Vagina (tissue), 2 donors: Measurements from ENCODE around the gene KMT2B.

ENCODE experiments used
- POLR2A ChIP-seq, 2 donors: fragments of 450-650 bp; IDR thresholded peaks; one replicate each; pipeline ENCODE4 v1.6.1; 2017; ENCODE audit warnings: antibody characterized with exemption in 2 of 2, mild to moderate bottlenecking in 2 of 2, moderate library complexity in 2 of 2
- TF ChIP-seq, protein P1 (sequence below), 3 experiments: fragments of 450-650 bp in 2 of 3; fragments of 200-600 bp in 1 of 3; sonication (generic) in 1 of 3; IDR thresholded peaks; one replicate each; pipeline ENCODE4 v1.5.1; 2017 to 2019; ENCODE audit warnings: antibody characterized with exemption in 3 of 3, mild to moderate bottlenecking in 2 of 3, moderate library complexity in 2 of 3

DNA sequence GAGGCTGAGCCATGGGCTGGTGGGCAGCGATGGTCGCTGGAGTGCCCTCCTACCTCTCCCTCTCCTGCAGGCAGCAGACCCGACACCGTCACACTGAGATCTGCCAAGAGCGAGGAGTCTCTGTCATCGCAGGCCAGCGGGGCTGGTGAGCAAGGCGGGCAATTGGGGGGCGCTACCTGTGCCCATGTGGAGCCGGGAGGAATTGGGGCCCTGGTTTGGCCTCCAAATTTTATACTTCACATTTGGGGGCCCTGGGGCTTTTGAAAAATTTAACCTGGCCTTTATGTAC is 67.5 kb downstream of the KMT2B start:
- no peak for TF ChIP-seq POLR2A (IDR thresholded peaks at IDR 0.05)
- TF ChIP-seq, protein P1, sequence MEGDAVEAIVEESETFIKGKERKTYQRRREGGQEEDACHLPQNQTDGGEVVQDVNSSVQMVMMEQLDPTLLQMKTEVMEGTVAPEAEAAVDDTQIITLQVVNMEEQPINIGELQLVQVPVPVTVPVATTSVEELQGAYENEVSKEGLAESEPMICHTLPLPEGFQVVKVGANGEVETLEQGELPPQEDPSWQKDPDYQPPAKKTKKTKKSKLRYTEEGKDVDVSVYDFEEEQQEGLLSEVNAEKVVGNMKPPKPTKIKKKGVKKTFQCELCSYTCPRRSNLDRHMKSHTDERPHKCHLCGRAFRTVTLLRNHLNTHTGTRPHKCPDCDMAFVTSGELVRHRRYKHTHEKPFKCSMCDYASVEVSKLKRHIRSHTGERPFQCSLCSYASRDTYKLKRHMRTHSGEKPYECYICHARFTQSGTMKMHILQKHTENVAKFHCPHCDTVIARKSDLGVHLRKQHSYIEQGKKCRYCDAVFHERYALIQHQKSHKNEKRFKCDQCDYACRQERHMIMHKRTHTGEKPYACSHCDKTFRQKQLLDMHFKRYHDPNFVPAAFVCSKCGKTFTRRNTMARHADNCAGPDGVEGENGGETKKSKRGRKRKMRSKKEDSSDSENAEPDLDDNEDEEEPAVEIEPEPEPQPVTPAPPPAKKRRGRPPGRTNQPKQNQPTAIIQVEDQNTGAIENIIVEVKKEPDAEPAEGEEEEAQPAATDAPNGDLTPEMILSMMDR (IDR thresholded peaks at IDR 0.05), result no peak
